GM12872 (cell line): ENCODE data around the gene SMAD6.

Source experiments
- TF ChIP-seq, protein P1 (sequence below): IDR thresholded peaks from 3 replicates; pipeline ENCODE4 v1.5.1; 2011; ENCODE audit warnings: low read depth, mild to moderate bottlenecking, low read length, moderate library complexity; ENCODE audit not compliant: insufficient read depth

Gene SMAD6

DNA sequence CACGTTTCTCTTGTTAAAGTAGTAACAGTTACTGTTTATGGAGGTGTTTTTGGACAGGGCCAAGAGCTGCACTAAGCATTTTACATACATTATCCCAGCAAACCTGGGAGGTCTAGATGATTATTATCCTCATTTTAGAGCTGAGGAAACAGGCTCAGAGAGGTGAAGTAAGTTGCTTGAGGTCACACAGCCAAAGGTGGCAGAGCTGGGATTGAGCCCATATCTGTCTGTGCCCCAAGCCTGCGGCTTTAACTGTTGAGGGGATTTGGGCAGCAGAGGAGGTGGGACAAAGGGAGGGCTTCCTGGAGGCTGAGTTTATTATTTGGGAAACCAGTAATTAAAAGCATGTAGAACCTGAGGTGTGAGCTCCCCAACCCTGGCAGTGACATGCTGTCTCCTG is 9.2 kb downstream of the SMAD6 start:
- TF ChIP-seq, protein P1, sequence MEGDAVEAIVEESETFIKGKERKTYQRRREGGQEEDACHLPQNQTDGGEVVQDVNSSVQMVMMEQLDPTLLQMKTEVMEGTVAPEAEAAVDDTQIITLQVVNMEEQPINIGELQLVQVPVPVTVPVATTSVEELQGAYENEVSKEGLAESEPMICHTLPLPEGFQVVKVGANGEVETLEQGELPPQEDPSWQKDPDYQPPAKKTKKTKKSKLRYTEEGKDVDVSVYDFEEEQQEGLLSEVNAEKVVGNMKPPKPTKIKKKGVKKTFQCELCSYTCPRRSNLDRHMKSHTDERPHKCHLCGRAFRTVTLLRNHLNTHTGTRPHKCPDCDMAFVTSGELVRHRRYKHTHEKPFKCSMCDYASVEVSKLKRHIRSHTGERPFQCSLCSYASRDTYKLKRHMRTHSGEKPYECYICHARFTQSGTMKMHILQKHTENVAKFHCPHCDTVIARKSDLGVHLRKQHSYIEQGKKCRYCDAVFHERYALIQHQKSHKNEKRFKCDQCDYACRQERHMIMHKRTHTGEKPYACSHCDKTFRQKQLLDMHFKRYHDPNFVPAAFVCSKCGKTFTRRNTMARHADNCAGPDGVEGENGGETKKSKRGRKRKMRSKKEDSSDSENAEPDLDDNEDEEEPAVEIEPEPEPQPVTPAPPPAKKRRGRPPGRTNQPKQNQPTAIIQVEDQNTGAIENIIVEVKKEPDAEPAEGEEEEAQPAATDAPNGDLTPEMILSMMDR, result no peak

DNA sequence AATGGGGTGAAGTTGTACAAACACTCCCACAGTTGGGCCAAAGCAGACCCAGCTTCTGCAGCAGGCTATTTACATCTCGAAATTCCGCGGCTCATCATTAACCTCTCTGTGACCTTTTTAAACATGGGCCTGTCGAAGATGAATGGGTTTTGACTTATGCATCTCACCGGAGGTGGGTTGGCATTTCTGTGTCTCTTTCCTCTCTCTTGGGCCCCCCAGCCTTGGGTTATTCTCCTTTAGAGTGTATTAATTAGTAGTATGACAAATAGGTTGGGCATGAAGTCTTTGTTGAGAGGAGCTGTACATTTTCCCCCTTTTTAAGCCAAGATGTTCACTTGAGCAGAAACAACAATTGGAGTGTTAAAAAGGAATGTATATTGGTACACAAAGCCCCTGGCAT is 9.8 kb downstream of the SMAD6 start:
- TF ChIP-seq, protein P1, result no peak

DNA sequence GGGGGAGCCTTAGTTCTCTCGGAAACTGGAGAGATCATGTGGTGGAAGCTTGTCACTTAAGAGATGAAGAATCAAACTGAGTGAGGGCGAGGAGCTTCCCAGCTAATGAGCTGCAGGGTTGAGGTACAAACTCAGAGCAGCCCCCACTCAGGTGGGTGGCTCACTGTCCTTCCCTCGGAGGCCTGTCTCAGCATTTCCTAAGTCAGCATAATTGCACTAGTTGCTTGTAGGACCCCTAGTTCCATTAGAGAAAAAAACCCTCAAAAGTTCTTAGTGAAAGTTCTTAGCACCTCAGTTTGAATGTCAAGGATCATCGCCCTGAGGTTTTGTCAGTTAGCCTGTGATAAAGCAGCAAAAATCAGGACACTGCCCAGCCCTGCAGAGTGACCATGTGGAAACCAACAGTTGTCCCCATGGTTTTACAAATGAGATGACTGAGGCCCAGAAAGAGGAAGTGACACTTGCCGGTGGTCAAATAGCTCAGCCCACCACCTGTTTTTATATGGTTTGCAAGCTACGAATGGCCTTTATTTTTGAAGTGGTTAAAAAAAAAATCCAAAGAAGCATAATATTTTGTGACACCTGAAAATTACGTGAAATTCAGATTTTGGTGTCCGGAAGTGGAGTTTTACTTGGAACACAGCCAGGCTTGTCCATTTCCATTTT is 11.9 kb downstream of the SMAD6 start:
- TF ChIP-seq, protein P1, result no peak

DNA sequence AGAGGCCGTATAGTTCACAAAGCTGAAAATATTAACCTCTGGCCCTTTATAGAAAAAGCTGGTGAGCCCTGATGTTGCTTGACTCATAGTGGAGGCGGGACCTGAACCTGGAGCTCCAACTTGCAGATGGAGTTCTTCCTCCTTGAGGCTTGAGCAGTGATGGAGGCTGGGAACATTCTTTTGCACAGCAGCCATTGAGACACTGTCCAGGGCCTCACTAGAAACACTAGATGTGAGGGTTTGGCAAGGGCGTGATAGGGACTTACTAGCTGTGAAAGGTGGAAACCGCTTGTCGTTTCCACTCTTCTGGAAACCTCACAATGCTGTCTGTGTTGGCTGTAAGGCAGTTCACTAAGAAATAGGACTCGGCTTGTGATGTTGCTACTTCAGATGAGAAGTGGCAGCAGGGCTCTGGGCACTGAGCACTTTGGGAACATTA is 12.5 kb downstream of the SMAD6 start:
- TF ChIP-seq, protein P1, result no peak

DNA sequence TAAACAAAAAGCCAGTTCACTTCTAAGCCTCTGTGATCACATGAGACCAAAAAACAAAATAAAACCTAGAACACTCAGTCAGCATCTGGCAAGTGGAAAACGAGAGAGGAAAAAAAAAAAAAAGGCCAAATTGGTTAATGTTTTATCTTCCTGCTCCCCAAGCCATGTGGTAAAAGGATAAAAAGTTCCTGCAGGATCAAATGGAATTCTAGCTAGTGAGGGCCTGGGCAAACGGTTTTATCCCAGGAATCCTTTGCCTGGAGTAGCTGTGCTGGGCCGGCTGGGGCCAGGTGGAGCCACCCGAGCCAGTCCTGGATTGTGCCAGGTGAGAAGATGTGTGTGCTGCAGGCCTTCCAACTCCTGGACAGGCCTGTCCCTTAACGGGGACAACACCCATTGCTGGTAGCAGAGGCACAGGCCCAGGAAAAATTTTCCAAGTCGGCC is 13.2 kb downstream of the SMAD6 start:
- TF ChIP-seq, protein P1, result no peak

DNA sequence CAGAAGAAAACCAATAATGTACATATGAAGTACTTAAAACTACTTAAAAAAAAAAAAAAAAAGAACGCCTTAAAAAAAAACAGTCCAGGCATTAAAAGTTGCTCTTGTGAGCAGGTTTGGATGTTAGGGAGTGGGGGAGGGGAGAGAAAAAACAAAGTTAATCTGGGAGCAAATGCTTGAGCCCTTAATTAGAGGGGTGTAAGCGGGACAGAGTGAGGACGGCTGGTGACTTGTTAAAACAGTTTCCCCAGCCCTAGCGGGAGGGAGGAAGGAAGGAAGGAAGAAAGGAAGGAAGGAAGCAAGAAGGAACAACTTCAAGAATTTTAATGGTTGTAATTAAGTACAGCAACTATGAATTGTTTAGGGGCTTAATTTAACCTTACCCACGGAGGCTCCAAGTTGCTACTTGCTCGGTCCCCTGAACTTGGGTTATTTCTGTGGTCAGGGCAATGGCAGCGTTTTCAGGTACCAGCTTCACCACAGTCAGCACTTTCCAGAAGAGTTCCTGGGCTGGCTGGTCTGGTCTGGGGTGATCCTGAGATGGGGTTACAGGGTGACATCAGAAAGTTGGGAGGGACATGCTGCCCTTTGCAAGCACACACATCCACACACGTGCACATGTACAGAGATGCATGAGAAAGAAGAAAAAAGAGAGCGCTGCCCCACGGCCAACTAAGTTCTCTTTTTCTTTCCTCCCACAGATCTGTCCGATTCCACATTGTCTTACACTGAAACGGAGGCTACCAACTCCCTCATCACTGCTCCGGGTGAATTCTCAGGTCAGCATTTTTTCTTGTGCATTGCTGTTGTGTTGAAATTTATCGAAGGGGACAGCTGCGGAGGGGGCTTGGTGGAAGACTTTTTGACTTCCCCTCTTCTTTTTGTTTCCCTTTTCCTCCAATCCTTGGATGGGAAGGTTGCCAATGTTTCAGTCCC is 14.0 kb downstream of the SMAD6 start:
- TF ChIP-seq, protein P1, result no peak

DNA sequence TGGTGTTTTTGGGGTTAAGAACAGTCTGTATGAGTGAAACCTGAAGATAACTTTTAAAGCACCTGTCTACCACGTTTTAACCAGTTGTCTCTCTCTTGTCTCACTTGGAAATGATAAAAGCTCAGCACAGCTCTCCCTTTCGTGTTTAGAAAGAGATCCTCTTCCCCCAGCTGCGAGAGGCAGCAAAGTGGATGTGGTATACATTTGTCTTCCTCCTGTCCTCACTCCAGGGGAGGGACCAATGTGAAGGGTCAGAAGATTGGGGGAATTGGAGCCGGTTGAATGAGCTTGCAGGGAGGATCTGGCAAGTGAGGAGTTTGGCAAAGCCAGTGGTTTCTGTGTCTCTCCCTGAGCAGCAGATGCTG is 14.6 kb downstream of the SMAD6 start:
- TF ChIP-seq, protein P1, result no peak
